NCI-H146 treated with DMSO at 0.1 percent for 48 hours (cell line): ENCODE measurements around the gene PXMP2.

Experiments used
- DNase-seq: peaks from one replicate; lab custom pipeline; 2025; ENCODE audit not compliant: unreplicated experiment; lab: John Stamatoyannopoulos, UW

Gene PXMP2

GRCh38 chr12:132687211-132688164 is at the start of gene PXMP2, which contains the start of gene POLE:
Gene PXMP2, plus strand, starts transcription at chr12:132687587. Its CDS starts 84 bp downstream, at chr12:132687671.
Gene POLE, minus strand, starts transcription at chr12:132687342. Its CDS starts 27 bp downstream, at chr12:132687315.
- DNase-seq, result peak; percentile 85

- DNase-seq, result no peak
Observed at GRCh38 chr12:132637811-132638210, 49.6 kb upstream of the PXMP2 start.

- no peak for DNase-seq
Observed at GRCh38 chr12:132638541-132639408, 48.6 kb upstream of the PXMP2 start.

- DNase-seq, result no peak
Observed at GRCh38 chr12:132639956-132640520, 47.3 kb upstream of the PXMP2 start.

- no peak for DNase-seq
Observed at GRCh38 chr12:132640936-132641335, 46.5 kb upstream of the PXMP2 start.

- DNase-seq, result no peak
Observed at GRCh38 chr12:132641811-132642650, 45.4 kb upstream of the PXMP2 start.

- DNase-seq, result no peak
Observed at GRCh38 chr12:132642846-132643835, 44.2 kb upstream of the PXMP2 start.

GRCh38 chr12:132646850-132647249 is 40.5 kb upstream of the PXMP2 start:
- DNase-seq, result no peak

- DNase-seq, result no peak
Observed at GRCh38 chr12:132647858-132648257, 39.5 kb upstream of the PXMP2 start.

- no peak for DNase-seq
Observed at GRCh38 chr12:132648616-132649225, 38.7 kb upstream of the PXMP2 start.

GRCh38 chr12:132649226-132649945 is 38.0 kb upstream of the PXMP2 start:
- no peak for DNase-seq

GRCh38 chr12:132651444-132652100 is 35.8 kb upstream of the PXMP2 start:
- DNase-seq, result peak; percentile 86

GRCh38 chr12:132653567-132654290 is 33.7 kb upstream of the PXMP2 start:
- no peak for DNase-seq

- no peak for DNase-seq
Observed at GRCh38 chr12:132657004-132657727, 30.2 kb upstream of the PXMP2 start.

GRCh38 chr12:132658149-132658894 is 29.1 kb upstream of the PXMP2 start:
- no peak for DNase-seq

- no peak for DNase-seq
Observed at GRCh38 chr12:132659146-132659545, 28.2 kb upstream of the PXMP2 start.
